ENCODE measurements around the gene ANKRD44. TPM values are rescaled to one million over a fixed set of nuclear protein-coding genes. Genes with fewer than 3 reads are reported as not detected.

ANKRD44 gene
- total RNA-seq, 6 experiments from 2014 or later, result 3.8 to 5.7 (median 4.7) TPM

- no peaks in the 10 kb centered on the region for H3K9me3 Mint-ChIP-seq
- no peaks in the 10 kb centered on the region for H3K36me3 Mint-ChIP-seq (ENCODE audit: low read depth)
Measured at GRCh38 chr2:197116306-197116879, 194.2 kb downstream of the ANKRD44 start.

GRCh38 chr2:197115325-197115724, 195.3 kb downstream of the ANKRD44 start:
- no peak for DNase-seq
- no peaks in the 10 kb centered on the region for H3K4me1 Mint-ChIP-seq (ENCODE audit: low read depth)
- H3K27ac Mint-ChIP-seq, result no peak overlapping the region
- H3K9me3 Mint-ChIP-seq, result no peaks in the 10 kb centered on the region
- TF ChIP-seq CTCF (IDR thresholded peaks at IDR 0.05), result no peak
- H3K36me3 Mint-ChIP-seq (ENCODE audit: low read depth), result no peaks in the 10 kb centered on the region
- H3K4me3 Mint-ChIP-seq, result no peak overlapping the region
- H3K27me3 Mint-ChIP-seq (ENCODE audit: insufficient read depth), result peaks cover 1% of the 10 kb centered on the region

More at GRCh38 chr2:197116306-197116879, 194.2 kb downstream of the ANKRD44 start:
- no peak for TF ChIP-seq CTCF (IDR thresholded peaks at IDR 0.05)
- no peak for DNase-seq
- no peaks in the 10 kb centered on the region for H3K4me1 Mint-ChIP-seq (ENCODE audit: low read depth)
- no peak overlapping the region for H3K27ac Mint-ChIP-seq
- no peak overlapping the region for H3K4me3 Mint-ChIP-seq
- peaks cover 1% of the 10 kb centered on the region for H3K27me3 Mint-ChIP-seq (ENCODE audit: insufficient read depth)

- Mint-ChIP-seq H3K27ac (no peak overlapping the region), H3K4me1 (ENCODE audit: low read depth) (peaks cover 14% of the 10 kb centered on the region), H3K4me3 (no peak overlapping the region), H3K27me3 (ENCODE audit: insufficient read depth) (peaks cover 1% of the 10 kb centered on the region), H3K36me3 (ENCODE audit: low read depth) (no peaks in the 10 kb centered on the region), H3K9me3 (no peaks in the 10 kb centered on the region)
- no peak for DNase-seq
- TF ChIP-seq CTCF (IDR thresholded peaks at IDR 0.05), result peak; percentile 84
Measured at GRCh38 chr2:197113275-197113711, 197.3 kb downstream of the ANKRD44 start.

GRCh38 chr2:197109326-197109725, 201.3 kb downstream of the ANKRD44 start:
- no peaks in the 10 kb centered on the region for H3K9me3 Mint-ChIP-seq
- H3K27me3 Mint-ChIP-seq (ENCODE audit: insufficient read depth), result no peaks in the 10 kb centered on the region
- no peak for TF ChIP-seq CTCF (IDR thresholded peaks at IDR 0.05)
- peaks cover 31% of the 10 kb centered on the region for H3K4me1 Mint-ChIP-seq (ENCODE audit: low read depth)
- H3K36me3 Mint-ChIP-seq (ENCODE audit: low read depth), result no peaks in the 10 kb centered on the region
- no peak for DNase-seq
- H3K4me3 Mint-ChIP-seq, result no peak overlapping the region; the same call in 1 of the 2 replicates
- H3K27ac Mint-ChIP-seq, result no peak overlapping the region; the same call in 1 of the 2 replicates

GRCh38 chr2:197108758-197109157, 201.8 kb downstream of the ANKRD44 start:
- H3K4me3 Mint-ChIP-seq, result no peak overlapping the region; the same call in 1 of the 2 replicates
- peaks cover 31% of the 10 kb centered on the region for H3K4me1 Mint-ChIP-seq (ENCODE audit: low read depth)
- no peak for TF ChIP-seq CTCF (IDR thresholded peaks at IDR 0.05)
- no peaks in the 10 kb centered on the region for H3K27me3 Mint-ChIP-seq (ENCODE audit: insufficient read depth)
- H3K27ac Mint-ChIP-seq, result peak overlapping the region; percentile 93
- DNase-seq, result peak; percentile 89
- no peaks in the 10 kb centered on the region for H3K36me3 Mint-ChIP-seq (ENCODE audit: low read depth)
- no peaks in the 10 kb centered on the region for H3K9me3 Mint-ChIP-seq

Data from HFFc6 (cell line).